ENCODE measurements around the gene CCDC51. TPM values are rescaled to one million over a fixed set of nuclear protein-coding genes. Genes with fewer than 3 reads are reported as not detected.
"Not testable (repeated sequence)": the region's sequence is repeated elsewhere in the genome, so short reads cannot be mapped to it uniquely, and the experiment has no call there.

The CCDC51 gene
- polyA plus RNA-seq, 6 donors from 2014 or later = 4.1 to 14.8 (median 9.5) TPM

GRCh38 chr3:48472673-48472922, 32.7 kb upstream of the CCDC51 start:
- H3K4me1 Mint-ChIP-seq = peaks cover 45 to 74% (median 70%) of the 10 kb centered on the region in 3 donors

DNA sequence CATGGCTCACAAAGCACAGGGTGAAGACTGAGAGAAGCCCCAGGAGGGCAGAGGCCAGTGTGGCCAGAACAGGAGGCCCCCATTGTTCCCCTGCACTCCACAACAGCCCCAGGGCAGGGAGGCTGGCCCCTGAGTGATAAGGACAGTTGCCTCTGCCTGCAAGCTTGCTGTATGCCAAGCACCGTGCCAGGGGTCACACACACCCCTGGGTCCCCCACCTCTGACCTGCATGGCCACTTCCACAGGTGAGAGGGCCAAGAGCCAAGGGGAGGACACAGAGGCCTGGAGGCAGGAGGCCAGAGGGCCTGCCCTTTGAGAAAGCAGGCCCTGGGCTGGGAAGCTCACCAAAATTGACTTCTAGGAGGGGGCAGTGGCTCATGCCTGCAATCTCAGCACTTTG, 30.4 kb upstream of the CCDC51 start:
- Mint-ChIP-seq H3K36me3 (no peaks in the 10 kb centered on the region), H3K27ac (peak overlapping the region; percentile 76 to 99 (median 85)), H3K4me3 (peak overlapping the region; percentile 62 to 92 (median 70)), H3K27me3 (no peaks in the 10 kb centered on the region), H3K4me1 (peaks cover 50 to 70% (median 64%) of the 10 kb centered on the region in 3 donors), H3K9me3 (no peaks in the 10 kb centered on the region)
- no peak for ATAC-seq (ENCODE audit: low read depth in 2 of 2)
- DNase-seq = no peak

More at GRCh38 chr3:48472673-48472922, 32.7 kb upstream of the CCDC51 start:
- peak overlapping the region; percentile 97 to 99 (median 99) for H3K27ac Mint-ChIP-seq
- H3K9me3 Mint-ChIP-seq = no peaks in the 10 kb centered on the region
- no peak for DNase-seq
- no peaks in the 10 kb centered on the region for H3K36me3 Mint-ChIP-seq
- ATAC-seq (ENCODE audit: low read depth in 2 of 2) = peak in 1 of 2 donors; percentile 11
- no peaks in the 10 kb centered on the region for H3K27me3 Mint-ChIP-seq
- peak overlapping the region; percentile 82 to 97 (median 92) for H3K4me3 Mint-ChIP-seq

DNA sequence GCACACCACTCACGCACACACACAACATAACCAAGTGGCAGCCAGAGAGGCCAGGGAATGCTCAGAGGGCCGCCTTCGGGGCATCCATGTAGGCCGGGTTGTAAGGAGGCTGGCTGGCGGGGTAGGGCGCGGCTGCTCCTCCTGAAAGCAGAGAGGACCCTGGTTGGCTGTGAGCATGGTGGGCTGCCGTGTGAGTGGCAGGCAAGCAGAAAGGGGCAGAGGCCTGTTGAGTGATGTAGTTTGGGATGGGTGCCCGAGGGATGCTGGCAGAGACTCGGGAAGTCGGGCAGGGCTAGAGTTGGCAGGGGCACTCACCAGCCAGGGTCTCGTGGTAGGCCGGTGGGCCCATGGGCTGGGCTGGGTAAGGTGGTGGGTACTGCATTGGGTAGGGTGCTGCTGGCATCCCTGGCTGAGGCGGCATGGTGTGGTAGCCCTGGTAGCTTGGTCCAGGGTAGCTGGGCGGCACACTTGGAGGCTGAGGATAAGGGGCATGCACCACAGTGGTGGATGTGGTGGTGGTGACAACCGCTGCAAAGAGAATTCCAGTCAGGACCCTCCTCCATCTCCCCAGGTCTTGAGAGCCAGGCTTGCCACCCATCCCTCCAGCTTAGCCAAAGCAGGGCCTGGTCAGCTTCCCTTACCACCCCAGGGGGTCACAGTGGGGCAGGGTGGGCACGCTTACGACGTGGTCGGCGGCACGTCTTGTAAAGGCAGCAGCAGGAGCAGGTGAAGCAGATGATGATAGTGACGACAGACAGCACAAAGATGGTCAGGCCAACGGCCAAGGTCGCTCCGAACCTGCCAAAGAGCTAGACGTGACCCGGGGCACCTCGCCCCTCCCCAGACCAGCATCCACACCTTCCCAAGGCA, 29.4 kb upstream of the CCDC51 start:
- no peaks in the 10 kb centered on the region for H3K27me3 Mint-ChIP-seq
- no peaks in the 10 kb centered on the region for H3K36me3 Mint-ChIP-seq
- ATAC-seq (ENCODE audit: low read depth in 2 of 2) (no peak), DNase-seq (no peak)
- H3K27ac Mint-ChIP-seq = peak overlapping the region; percentile 73 to 99 (median 92)
- H3K9me3 Mint-ChIP-seq = no peaks in the 10 kb centered on the region
- peaks cover 45 to 65% (median 59%) of the 10 kb centered on the region in 3 donors for H3K4me1 Mint-ChIP-seq
- peak overlapping the region; percentile 29 to 92 (median 74) for H3K4me3 Mint-ChIP-seq

GRCh38 chr3:48468329-48468731, 28.4 kb upstream of the CCDC51 start:
- Mint-ChIP-seq H3K27ac (peak overlapping the region in 5 of 6 donors; percentile 86 to 99 (median 93)), H3K27me3 (no peaks in the 10 kb centered on the region), H3K4me1 (peaks cover 41 to 61% (median 55%) of the 10 kb centered on the region in 3 donors)

GRCh38 chr3:48467473-48468267, 27.8 kb upstream of the CCDC51 start:
- Mint-ChIP-seq H3K36me3 (no peaks in the 10 kb centered on the region), H3K4me3 (peak overlapping the region; percentile 83 to 96 (median 93)), H3K9me3 (no peaks in the 10 kb centered on the region), H3K27me3 (no peaks in the 10 kb centered on the region), H3K27ac (peak overlapping the region; percentile 87 to 99 (median 92)), H3K4me1 (peaks cover 35 to 54% (median 49%) of the 10 kb centered on the region in 3 donors)
- ATAC-seq (ENCODE audit: low read depth in 2 of 2) (no peak), DNase-seq (no peak)

More at GRCh38 chr3:48468329-48468731, 28.4 kb upstream of the CCDC51 start:
- DNase-seq = no peak
- Mint-ChIP-seq H3K9me3 (no peaks in the 10 kb centered on the region), H3K4me3 (peak overlapping the region; percentile 83 to 96 (median 92)), H3K36me3 (no peaks in the 10 kb centered on the region)
- ATAC-seq (ENCODE audit: low read depth in 2 of 2) = no peak

- H3K4me1 Mint-ChIP-seq = peaks cover 34 to 53% (median 49%) of the 10 kb centered on the region in 3 donors
- peak overlapping the region; percentile 83 to 96 (median 93) for H3K4me3 Mint-ChIP-seq
- H3K9me3 Mint-ChIP-seq = no peaks in the 10 kb centered on the region
- H3K27ac Mint-ChIP-seq = peak overlapping the region; percentile 87 to 99 (median 98)
- no peaks in the 10 kb centered on the region for H3K27me3 Mint-ChIP-seq
- no peak for DNase-seq
- H3K36me3 Mint-ChIP-seq = no peaks in the 10 kb centered on the region
- no peak for ATAC-seq (ENCODE audit: low read depth in 2 of 2)
Observed at GRCh38 chr3:48467110-48467454, 27.2 kb upstream of the CCDC51 start.

GRCh38 chr3:48466386-48467109, 26.6 kb upstream of the CCDC51 start:
- peak; percentile 22 for ATAC-seq (ENCODE audit: low read depth in 2 of 2)
- Mint-ChIP-seq H3K9me3 (no peaks in the 10 kb centered on the region), H3K36me3 (no peaks in the 10 kb centered on the region), H3K27me3 (no peaks in the 10 kb centered on the region), H3K4me1 (peaks cover 34 to 53% (median 49%) of the 10 kb centered on the region in 3 donors), H3K27ac (peak overlapping the region; percentile 97 to 99 (median 98)), H3K4me3 (peak overlapping the region; percentile 83 to 96 (median 93))
- DNase-seq = no peak

DNA sequence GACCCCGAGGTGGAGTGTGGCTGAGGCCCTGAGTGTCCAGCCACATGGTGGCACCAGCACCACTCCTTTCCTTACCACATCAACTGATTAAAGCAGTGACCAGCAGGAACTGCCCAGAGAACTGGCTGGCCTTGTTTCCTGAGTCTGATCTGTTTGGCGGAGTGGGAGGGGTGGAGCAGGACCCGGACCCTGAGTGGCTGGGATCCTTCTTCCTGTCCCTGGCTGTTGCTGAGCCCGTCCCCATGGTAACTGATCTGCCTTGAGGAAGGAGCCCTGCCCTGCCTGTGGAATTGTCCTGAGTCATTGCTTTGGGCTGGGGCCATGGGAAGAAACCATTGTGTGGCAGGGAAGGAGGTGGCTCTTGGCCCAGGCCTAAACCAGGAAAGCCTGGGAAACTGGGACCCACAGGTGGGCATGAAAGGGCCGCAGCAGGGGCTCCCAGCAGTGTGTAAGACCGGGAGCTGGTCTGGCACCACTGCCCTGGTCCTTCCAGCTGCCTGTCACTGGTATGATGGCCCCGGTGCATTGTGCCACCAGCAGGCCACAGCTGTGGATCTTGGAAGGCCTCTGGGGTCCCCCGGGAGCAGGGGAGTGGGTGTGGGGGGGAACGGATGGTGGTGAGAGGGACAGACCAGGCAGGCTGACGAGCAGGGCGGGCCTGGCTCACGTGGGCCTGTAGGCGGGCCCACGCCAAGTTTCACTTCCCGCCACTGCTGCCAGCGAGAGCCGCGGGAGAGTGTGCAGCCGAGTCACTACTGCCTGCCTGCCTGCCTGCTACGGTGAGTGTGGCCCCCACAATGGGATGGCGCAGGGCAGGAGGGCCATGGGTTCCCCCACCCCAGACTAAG, 25.8 kb upstream of the CCDC51 start:
- ATAC-seq (ENCODE audit: low read depth in 2 of 2) (peak; percentile 98 to 99), DNase-seq (peak; percentile 91)
- no peaks in the 10 kb centered on the region for H3K9me3 Mint-ChIP-seq
- peak overlapping the region; percentile 83 to 96 (median 93) for H3K4me3 Mint-ChIP-seq
- H3K36me3 Mint-ChIP-seq = no peaks in the 10 kb centered on the region
- no peaks in the 10 kb centered on the region for H3K27me3 Mint-ChIP-seq
- H3K27ac Mint-ChIP-seq = peak overlapping the region; percentile 97 to 99 (median 98)
- H3K4me1 Mint-ChIP-seq = peaks cover 34 to 53% (median 49%) of the 10 kb centered on the region in 3 donors

- Mint-ChIP-seq H3K27me3 (no peaks in the 10 kb centered on the region), H3K36me3 (no peaks in the 10 kb centered on the region), H3K27ac (peak overlapping the region; percentile 24 to 99 (median 98)), H3K9me3 (no peaks in the 10 kb centered on the region), H3K4me1 (peaks cover 34 to 48% (median 44%) of the 10 kb centered on the region in 3 donors), H3K4me3 (peak overlapping the region; percentile 83 to 96 (median 93))
- no peak for DNase-seq
- no peak for ATAC-seq (ENCODE audit: low read depth in 2 of 2)
Observed at GRCh38 chr3:48465237-48465530, 25.3 kb upstream of the CCDC51 start.

- no peak for DNase-seq
- Mint-ChIP-seq H3K27me3 (no peaks in the 10 kb centered on the region), H3K27ac (peak overlapping the region in 4 of 6 donors; percentile 24 to 99 (median 98)), H3K4me1 (peaks cover 30 to 44% (median 40%) of the 10 kb centered on the region in 3 donors), H3K4me3 (peak overlapping the region in 2 of 8 donors; percentile 87 to 92), H3K36me3 (no peaks in the 10 kb centered on the region), H3K9me3 (no peaks in the 10 kb centered on the region)
- no peak for ATAC-seq (ENCODE audit: low read depth in 2 of 2)
Observed at GRCh38 chr3:48464713-48465221, 24.8 kb upstream of the CCDC51 start.

DNA sequence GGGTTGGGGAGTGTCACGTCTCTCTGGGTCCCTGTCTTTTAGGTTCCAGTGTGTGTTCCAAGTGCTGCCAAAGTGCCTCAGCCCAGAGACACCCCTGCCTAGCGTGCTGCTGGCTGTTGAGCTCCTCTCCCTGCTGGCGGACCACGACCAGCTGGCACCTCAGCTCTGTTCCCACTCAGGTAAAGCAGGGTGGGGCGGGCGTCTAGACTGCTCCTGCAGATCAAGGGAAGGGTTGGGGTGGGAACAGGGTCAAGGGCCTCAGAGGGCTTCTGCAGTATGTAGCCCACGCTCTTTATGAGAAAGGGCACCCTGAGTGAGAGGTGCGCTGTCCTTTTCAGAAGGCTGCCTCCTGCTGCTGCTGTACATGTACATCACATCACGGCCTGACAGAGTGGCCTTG, 23.8 kb upstream of the CCDC51 start:
- Mint-ChIP-seq H3K4me1 (peaks cover 19 to 33% (median 30%) of the 10 kb centered on the region in 3 donors), H3K36me3 (no peaks in the 10 kb centered on the region), H3K27ac (peak overlapping the region in 3 of 6 donors; percentile 49 to 84 (median 59)), H3K9me3 (no peaks in the 10 kb centered on the region), H3K27me3 (no peaks in the 10 kb centered on the region), H3K4me3 (peak overlapping the region in 1 of 8 donors; percentile 12)
- ATAC-seq (ENCODE audit: low read depth in 2 of 2) (no peak), DNase-seq (no peak)

- not testable (repeated sequence) for H3K36me3 Mint-ChIP-seq; H3K27me3 Mint-ChIP-seq; H3K9me3 Mint-ChIP-seq; DNase-seq; ATAC-seq (ENCODE audit: low read depth in 2 of 2); H3K27ac Mint-ChIP-seq; H3K4me3 Mint-ChIP-seq
- H3K4me1 Mint-ChIP-seq = peaks cover 10 to 14% (median 11%) of the 10 kb centered on the region in 3 donors
Observed at GRCh38 chr3:48461767-48462166, 21.8 kb upstream of the CCDC51 start.
